Measurements from ENCODE around the gene SPATA3. TPM values are rescaled to one million over a fixed set of nuclear protein-coding genes. Genes with fewer than 3 reads are reported as not detected.

SPATA3 gene
- polyA plus RNA-seq, 1 donor (not counting 4 experiments of a cell fraction or from before 2014, with no cell fraction given) = not detected

DNA sequence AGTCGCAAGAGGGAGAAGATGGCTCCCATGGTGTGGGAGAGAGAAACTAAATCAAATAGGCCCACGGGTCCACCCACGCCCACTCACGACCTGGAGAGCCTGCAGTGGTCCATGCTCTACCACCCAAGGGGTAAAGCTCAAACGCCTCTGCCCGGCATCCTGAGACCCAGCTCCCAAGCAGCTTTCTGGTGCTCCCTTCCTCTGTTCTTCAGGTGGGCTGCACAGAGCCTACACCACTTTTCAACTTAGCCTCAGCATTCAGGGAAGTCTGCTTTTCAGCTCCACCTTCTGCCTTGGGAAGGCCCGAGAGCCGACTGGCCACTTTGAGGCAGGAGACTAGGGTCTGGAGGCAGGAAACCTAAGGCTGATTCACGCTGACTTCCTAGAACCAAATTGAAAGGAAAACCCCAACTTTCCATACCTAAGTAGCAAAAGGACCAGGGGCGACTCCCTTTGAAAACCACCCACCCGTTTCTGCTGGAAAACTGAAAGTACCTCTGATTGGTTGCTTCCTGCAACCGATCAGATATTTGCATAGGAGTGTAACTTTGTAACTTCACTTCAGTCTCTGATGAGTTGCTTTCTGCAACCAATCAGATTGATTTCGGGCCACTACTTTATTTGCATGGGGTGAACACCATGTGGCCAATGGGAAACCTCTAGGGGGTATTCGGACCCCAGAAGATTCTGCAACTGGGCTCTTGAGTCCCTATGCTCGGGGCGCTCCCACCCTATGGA, 26.8 kb upstream of the SPATA3 start:
- no peak for TF ChIP-seq EZH2 (IDR thresholded peaks at IDR 0.05; ENCODE audit: low read length)
- TF ChIP-seq, protein P1, sequence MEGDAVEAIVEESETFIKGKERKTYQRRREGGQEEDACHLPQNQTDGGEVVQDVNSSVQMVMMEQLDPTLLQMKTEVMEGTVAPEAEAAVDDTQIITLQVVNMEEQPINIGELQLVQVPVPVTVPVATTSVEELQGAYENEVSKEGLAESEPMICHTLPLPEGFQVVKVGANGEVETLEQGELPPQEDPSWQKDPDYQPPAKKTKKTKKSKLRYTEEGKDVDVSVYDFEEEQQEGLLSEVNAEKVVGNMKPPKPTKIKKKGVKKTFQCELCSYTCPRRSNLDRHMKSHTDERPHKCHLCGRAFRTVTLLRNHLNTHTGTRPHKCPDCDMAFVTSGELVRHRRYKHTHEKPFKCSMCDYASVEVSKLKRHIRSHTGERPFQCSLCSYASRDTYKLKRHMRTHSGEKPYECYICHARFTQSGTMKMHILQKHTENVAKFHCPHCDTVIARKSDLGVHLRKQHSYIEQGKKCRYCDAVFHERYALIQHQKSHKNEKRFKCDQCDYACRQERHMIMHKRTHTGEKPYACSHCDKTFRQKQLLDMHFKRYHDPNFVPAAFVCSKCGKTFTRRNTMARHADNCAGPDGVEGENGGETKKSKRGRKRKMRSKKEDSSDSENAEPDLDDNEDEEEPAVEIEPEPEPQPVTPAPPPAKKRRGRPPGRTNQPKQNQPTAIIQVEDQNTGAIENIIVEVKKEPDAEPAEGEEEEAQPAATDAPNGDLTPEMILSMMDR (optimal IDR thresholded peaks at IDR 0.05 in 1 of 3, IDR thresholded peaks at IDR 0.05 in 1 of 3, conservative IDR thresholded peaks at IDR 0.05 in 1 of 3; ENCODE audit: extremely low read depth in 1 of 3, insufficient read depth in 2 of 3, low read length in 3 of 3) = no peak

DNA sequence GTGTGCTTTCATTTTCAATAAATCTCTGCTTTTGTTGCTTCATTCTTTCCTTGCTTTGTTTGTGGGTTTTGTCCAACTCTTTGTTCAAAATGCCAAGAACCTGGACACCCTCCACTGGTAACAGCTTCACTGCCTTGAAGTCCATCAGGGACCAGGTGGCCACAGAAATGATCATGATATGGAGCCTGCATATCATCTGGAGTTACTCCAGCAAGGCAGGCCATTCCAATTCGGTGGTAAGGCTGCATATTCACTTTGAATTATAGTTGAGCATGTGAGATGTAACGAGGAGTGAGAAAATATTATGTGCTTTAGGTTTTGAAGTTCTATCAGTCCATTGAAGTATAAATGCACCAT, 26.3 kb upstream of the SPATA3 start:
- Histone ChIP-seq H3K4me2 (ENCODE audit: control insufficient read depth, extremely low read depth, insufficient read depth, low read depth, low read length) (no peak overlapping the region), H3K36me3 (ENCODE audit: control insufficient read depth in 2 of 2, extremely low read depth in 1 of 2, insufficient read depth in 2 of 2, low read length in 2 of 2) (no peaks in the 10 kb centered on the region), H3K27me3 (ENCODE audit: control insufficient read depth, extremely low read depth, insufficient read depth, low read length) (peaks cover 4% of the 10 kb centered on the region), H3K9me1 (ENCODE audit: control insufficient read depth, extremely low read depth, insufficient read depth, low read length) (no peaks in the 10 kb centered on the region), H3K79me2 (ENCODE audit: control insufficient read depth, insufficient read depth, low read length) (no peaks in the 10 kb centered on the region), H3K4me1 (ENCODE audit: control insufficient read depth, extremely low read depth, insufficient read depth, low read length) (peaks cover 5% of the 10 kb centered on the region), H3K27ac (ENCODE audit: control insufficient read depth, insufficient read depth, low read length) (no peak overlapping the region), H3K9me3 (ENCODE audit: control insufficient read depth, low read depth, low read length) (no peaks in the 10 kb centered on the region), H4K20me1 (ENCODE audit: control insufficient read depth, extremely low read depth, insufficient read depth, low read length) (no peaks in the 10 kb centered on the region), H2AFZ (ENCODE audit: control insufficient read depth, low read length) (no peak overlapping the region), H3K9ac (ENCODE audit: control insufficient read depth, extremely low read depth, insufficient read depth, low read length) (no peak overlapping the region), H3K4me3 (ENCODE audit: control insufficient read depth in 2 of 3, extremely low read depth in 1 of 3, insufficient read depth in 2 of 3, low read depth in 1 of 3, low read length in 3 of 3) (no peak overlapping the region)
- no peak for FAIRE-seq
- no peak for TF ChIP-seq EZH2 (IDR thresholded peaks at IDR 0.05; ENCODE audit: low read length)
- TF ChIP-seq, protein P1 (optimal IDR thresholded peaks at IDR 0.05 in 1 of 3, IDR thresholded peaks at IDR 0.05 in 1 of 3, conservative IDR thresholded peaks at IDR 0.05 in 1 of 3; ENCODE audit: extremely low read depth in 1 of 3, insufficient read depth in 2 of 3, low read length in 3 of 3) = no peak
- DNase-seq (ENCODE audit: low read depth, low spot score) = no peak
- dilution Hi-C loops (cut with MboI; ENCODE audit: extremely low pct_ligation_motif_present, low sequenced_read_pairs) = no loop called here

More for the DNA sequence above, 26.8 kb upstream of the SPATA3 start:
- no peaks in the 10 kb centered on the region for H3K9me3 ChIP-seq (ENCODE audit: control insufficient read depth, low read depth, low read length)
- H2AFZ ChIP-seq (ENCODE audit: control insufficient read depth, low read length) = no peak overlapping the region
- DNase-seq (ENCODE audit: low read depth, low spot score) = no peak
- no peak overlapping the region for H3K27ac ChIP-seq (ENCODE audit: control insufficient read depth, insufficient read depth, low read length)
- H4K20me1 ChIP-seq (ENCODE audit: control insufficient read depth, extremely low read depth, insufficient read depth, low read length) = no peaks in the 10 kb centered on the region
- H3K36me3 ChIP-seq (ENCODE audit: control insufficient read depth in 2 of 2, extremely low read depth in 1 of 2, insufficient read depth in 2 of 2, low read length in 2 of 2) = no peaks in the 10 kb centered on the region
- no peaks in the 10 kb centered on the region for H3K79me2 ChIP-seq (ENCODE audit: control insufficient read depth, insufficient read depth, low read length)
- no peaks in the 10 kb centered on the region for H3K9me1 ChIP-seq (ENCODE audit: control insufficient read depth, extremely low read depth, insufficient read depth, low read length)
- H3K9ac ChIP-seq (ENCODE audit: control insufficient read depth, extremely low read depth, insufficient read depth, low read length) = no peak overlapping the region
- H3K4me3 ChIP-seq (ENCODE audit: control insufficient read depth in 2 of 3, extremely low read depth in 1 of 3, insufficient read depth in 2 of 3, low read depth in 1 of 3, low read length in 3 of 3) = no peak overlapping the region
- no peak overlapping the region for H3K4me2 ChIP-seq (ENCODE audit: control insufficient read depth, extremely low read depth, insufficient read depth, low read depth, low read length)
- dilution Hi-C loops (cut with MboI; ENCODE audit: extremely low pct_ligation_motif_present, low sequenced_read_pairs) = no loop called here
- H3K4me1 ChIP-seq (ENCODE audit: control insufficient read depth, extremely low read depth, insufficient read depth, low read length) = peaks cover 4% of the 10 kb centered on the region
- H3K27me3 ChIP-seq (ENCODE audit: control insufficient read depth, extremely low read depth, insufficient read depth, low read length) = peaks cover 4% of the 10 kb centered on the region
- FAIRE-seq = no peak

Measured in keratinocyte (primary cell).